SK-N-SH treated with all-trans-retinoic acid at 6 μM for 48 hours (cell line): Measurements from ENCODE around the gene CAND2.

Experiments
- ARNTL ChIP-seq: fragments of 450-650 bp; formaldehyde crosslinking; IDR thresholded peaks from 2 replicates; pipeline ENCODE4 v1.5.0; 2020; ENCODE audit warnings: low read depth, mild to moderate bottlenecking, moderate library complexity, borderline replicate concordance
- CSRNP3 ChIP-seq: fragments of 250-450 bp; sonication (Bioruptor Pico); IDR thresholded peaks from 2 replicates; pipeline ENCODE4 v1.5.1; 2021; ENCODE audit warnings: mild to moderate bottlenecking, moderate library complexity
- ESRRG ChIP-seq: fragments of 250-450 bp; sonication (Bioruptor Pico); IDR thresholded peaks from 2 replicates; pipeline ENCODE4 v1.6.1; 2021; ENCODE audit warnings: mild to moderate bottlenecking
- ISL1 ChIP-seq: fragments of 250-450 bp; sonication (Bioruptor Pico); IDR thresholded peaks from 2 replicates; pipeline ENCODE4 v2.1.2; 2022; ENCODE audit warnings: mild to moderate bottlenecking, moderate library complexity
- PATZ1 ChIP-seq: fragments of 250-450 bp; sonication (Bioruptor Pico); IDR thresholded peaks from 2 replicates; pipeline ENCODE4 v1.8.0; 2020; ENCODE audit warnings: mild to moderate bottlenecking, moderate library complexity, borderline replicate concordance
- PPARA ChIP-seq: fragments of 250-450 bp; sonication (Bioruptor Pico); IDR thresholded peaks from 2 replicates; pipeline ENCODE4 v1.5.0; 2020; ENCODE audit warnings: mild to moderate bottlenecking, borderline replicate concordance
- RARB ChIP-seq: fragments of 250-450 bp; sonication (Bioruptor Pico); IDR thresholded peaks from 2 replicates; pipeline ENCODE4 v1.8.0; 2021; ENCODE audit warnings: mild to moderate bottlenecking, moderate library complexity
- TSHZ2 ChIP-seq: fragments of 250-450 bp; sonication (Bioruptor Pico); IDR thresholded peaks from 2 replicates; pipeline ENCODE4 v1.5.0; 2020; ENCODE audit warnings: mild to moderate bottlenecking, moderate library complexity
- ZC3H10 ChIP-seq: fragments of 250-450 bp; sonication (Bioruptor Pico); IDR thresholded peaks from 2 replicates; pipeline ENCODE4 v1.5.1; 2021; ENCODE audit warnings: mild to moderate bottlenecking, moderate library complexity
- ZFP3 ChIP-seq: fragments of 250-450 bp; sonication (Bioruptor Pico); IDR thresholded peaks from 2 replicates; pipeline ENCODE4 v1.5.0; 2020; ENCODE audit warnings: mild to moderate bottlenecking, moderate library complexity
- ZFP30 ChIP-seq: fragments of 450-650 bp; formaldehyde crosslinking; IDR thresholded peaks from 2 replicates; pipeline ENCODE4 v1.5.0; 2022; ENCODE audit warnings: mild to moderate bottlenecking, moderate library complexity
- ZNF565 ChIP-seq: fragments of 450-650 bp; formaldehyde crosslinking; conservative IDR thresholded peaks from 2 replicates; pipeline ENCODE4 v1.5.0; 2020; ENCODE audit warnings: low read depth, mild to moderate bottlenecking, moderate library complexity
- ZNF70 ChIP-seq: fragments of 450-650 bp; formaldehyde crosslinking; IDR thresholded peaks from 2 replicates; pipeline ENCODE4 v1.5.0; 2020; ENCODE audit warnings: mild to moderate bottlenecking, moderate library complexity

- TF ChIP-seq CSRNP3 = no peak
- TF ChIP-seq ARNTL (CRISPR knock-in tag) = no peak
- TF ChIP-seq ZNF70 (CRISPR knock-in tag) = no peak
- TF ChIP-seq ESRRG (CRISPR knock-in tag) = no peak
- no peak for TF ChIP-seq ZC3H10 (CRISPR knock-in tag)
- TF ChIP-seq ZNF565 (CRISPR knock-in tag) = no peak
- no peak for TF ChIP-seq PPARA
- TF ChIP-seq TSHZ2 (CRISPR knock-in tag) = no peak
- TF ChIP-seq ISL1 (CRISPR knock-in tag) = no peak
- TF ChIP-seq ZFP3 = no peak
- no peak for TF ChIP-seq PATZ1 (CRISPR knock-in tag)
- TF ChIP-seq ZFP30 (CRISPR knock-in tag) = no peak
- no peak for TF ChIP-seq RARB (CRISPR knock-in tag)
These were observed 40.7 kb upstream of the CAND2 start for GRCh38 chr3:12755754-12756153.
